MM.1S (cell line): Measurements from ENCODE around the gene CCDC102A.

Experiments
- DNase-seq: peaks from one replicate; pipeline ENCODE4 v3.0.0-alpha.2; 2015
- H2AFZ ChIP-seq: fragments of 300-600 bp; sonication (generic); 2 replicates; pipeline ENCODE4 v1.6.0; 2016; ENCODE audit warnings: antibody characterized with exemption, low read length
- H3F3A ChIP-seq: fragments of 300-600 bp; sonication (generic); 2 replicates; pipeline ENCODE4 v1.6.1; 2016; ENCODE audit warnings: mild to moderate bottlenecking, antibody characterized with exemption, low read length, moderate library complexity, mixed read lengths; ENCODE audit not compliant: insufficient read depth
- H3K27ac ChIP-seq: fragments of 300-600 bp; sonication (generic); 2 replicates; pipeline ENCODE4 v1.5.1; 2016; ENCODE audit warnings: mild to moderate bottlenecking, low read length
- H3K27me3 ChIP-seq: fragments of 300-600 bp; sonication (generic); replicated peaks from 2 replicates; pipeline ENCODE4 v1.6.0; 2016; ENCODE audit warnings: low read length; ENCODE audit not compliant: insufficient read depth
- H3K36me3 ChIP-seq: fragments of 300-600 bp; sonication (generic); replicated peaks from 2 replicates; pipeline ENCODE4 v1.6.1; 2016; ENCODE audit warnings: mild to moderate bottlenecking, low read length, mixed read lengths; ENCODE audit not compliant: insufficient read depth
- H3K4me1 ChIP-seq: fragments of 300-600 bp; sonication (generic); 2 replicates; pipeline ENCODE4 v1.6.1; 2016; ENCODE audit warnings: low read length, mixed read lengths
- H3K4me2 ChIP-seq: fragments of 300-600 bp; sonication (generic); 2 replicates; pipeline ENCODE4 v1.6.0; 2016; ENCODE audit warnings: low read depth, low read length
- H3K4me3 ChIP-seq: fragments of 300-600 bp; sonication (generic); 2 replicates; pipeline ENCODE4 v1.5.1; 2016; ENCODE audit warnings: low read length, mixed read lengths
- H3K79me2 ChIP-seq: fragments of 300-600 bp; sonication (generic); 2 replicates; pipeline ENCODE4 v1.6.1; 2016; ENCODE audit warnings: mixed run types, low read length, mixed read lengths
- H3K9ac ChIP-seq: fragments of 300-600 bp; sonication (generic); 2 replicates; pipeline ENCODE4 v1.6.1; 2016; ENCODE audit warnings: low read length, mixed read lengths
- H3K9me2 ChIP-seq: fragments of 300-600 bp; sonication (generic); replicated peaks from 2 replicates; pipeline ENCODE4 v1.6.1; 2016; ENCODE audit warnings: mild to moderate bottlenecking, low read length, mixed read lengths; ENCODE audit not compliant: insufficient read depth
- H3K9me3 ChIP-seq: fragments of 300-600 bp; sonication (generic); replicated peaks from 2 replicates; pipeline ENCODE4 v1.6.1; 2016; ENCODE audit warnings: mild to moderate bottlenecking, low read length, mixed read lengths; ENCODE audit not compliant: insufficient read depth
- H4K20me1 ChIP-seq: fragments of 300-600 bp; sonication (generic); 2 replicates; pipeline ENCODE4 v1.6.1; 2016; ENCODE audit warnings: mild to moderate bottlenecking, low read length, moderate library complexity, mixed read lengths; ENCODE audit not compliant: insufficient read depth
- EZH2 ChIP-seq: fragments of 300-600 bp; sonication (generic); optimal IDR thresholded peaks from 2 replicates; pipeline ENCODE3; 2017; ENCODE audit warnings: low read depth, mild to moderate bottlenecking, antibody characterized with exemption, low read length, mixed read lengths
- EZH2phosphoT487 ChIP-seq: fragments of 300-600 bp; sonication (generic); IDR thresholded peaks from 2 replicates; pipeline ENCODE4 v1.6.1; 2018; ENCODE audit warnings: antibody characterized with exemption, low read length
- TF ChIP-seq, protein P1 (sequence below): fragments of 300-600 bp; sonication (generic); IDR thresholded peaks from 2 replicates; pipeline ENCODE4 v1.5.1; 2016; ENCODE audit warnings: antibody characterized with exemption, low read length, mixed read lengths

CCDC102A gene

DNA sequence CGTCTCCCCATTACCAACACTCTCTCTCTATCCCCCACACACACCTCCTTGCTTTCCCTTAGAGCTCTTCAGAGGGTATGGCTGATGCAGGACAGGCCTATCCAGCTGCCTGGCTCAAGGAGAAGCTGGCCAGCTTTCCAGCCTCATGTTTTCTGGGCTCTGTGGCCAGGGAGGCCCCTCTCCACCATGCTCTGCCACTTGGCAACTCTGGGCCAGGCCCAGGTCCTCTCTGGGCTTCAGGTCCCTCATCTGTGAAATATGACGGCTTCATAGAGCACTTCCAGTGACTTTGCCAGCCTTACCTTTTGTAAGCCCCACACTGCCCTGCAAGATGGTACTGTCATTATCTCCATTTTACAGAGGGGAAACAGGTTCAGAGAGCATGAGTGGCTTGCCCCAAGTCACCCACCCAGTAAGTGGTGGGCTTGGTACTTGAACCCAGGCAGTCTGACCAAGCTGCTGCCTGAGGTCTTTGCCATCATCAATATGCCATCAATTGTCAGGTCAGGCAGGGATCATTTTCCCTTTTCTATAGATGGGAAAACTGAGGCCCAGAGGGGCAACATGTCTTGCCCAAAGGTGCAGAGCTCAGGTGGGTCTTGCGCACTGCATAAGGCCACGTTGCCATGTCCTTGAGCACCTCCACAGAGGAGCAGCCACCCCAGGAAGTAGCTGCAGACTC, 5.5 kb upstream of the CCDC102A start:
- peak overlapping the region; percentile 52 for H2AFZ ChIP-seq
- peak overlapping the region; percentile 59; the same call in 1 of the 2 replicates for H3K27ac ChIP-seq
- no peaks in the 10 kb centered on the region for H3K27me3 ChIP-seq
- TF ChIP-seq EZH2phosphoT487 (no peak), EZH2 (no peak)
- TF ChIP-seq, protein P1, sequence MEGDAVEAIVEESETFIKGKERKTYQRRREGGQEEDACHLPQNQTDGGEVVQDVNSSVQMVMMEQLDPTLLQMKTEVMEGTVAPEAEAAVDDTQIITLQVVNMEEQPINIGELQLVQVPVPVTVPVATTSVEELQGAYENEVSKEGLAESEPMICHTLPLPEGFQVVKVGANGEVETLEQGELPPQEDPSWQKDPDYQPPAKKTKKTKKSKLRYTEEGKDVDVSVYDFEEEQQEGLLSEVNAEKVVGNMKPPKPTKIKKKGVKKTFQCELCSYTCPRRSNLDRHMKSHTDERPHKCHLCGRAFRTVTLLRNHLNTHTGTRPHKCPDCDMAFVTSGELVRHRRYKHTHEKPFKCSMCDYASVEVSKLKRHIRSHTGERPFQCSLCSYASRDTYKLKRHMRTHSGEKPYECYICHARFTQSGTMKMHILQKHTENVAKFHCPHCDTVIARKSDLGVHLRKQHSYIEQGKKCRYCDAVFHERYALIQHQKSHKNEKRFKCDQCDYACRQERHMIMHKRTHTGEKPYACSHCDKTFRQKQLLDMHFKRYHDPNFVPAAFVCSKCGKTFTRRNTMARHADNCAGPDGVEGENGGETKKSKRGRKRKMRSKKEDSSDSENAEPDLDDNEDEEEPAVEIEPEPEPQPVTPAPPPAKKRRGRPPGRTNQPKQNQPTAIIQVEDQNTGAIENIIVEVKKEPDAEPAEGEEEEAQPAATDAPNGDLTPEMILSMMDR, result no peak
- H3K4me2 ChIP-seq, result peak overlapping the region; percentile 85
- DNase-seq, result no peak
- no peaks in the 10 kb centered on the region for H3K9me3 ChIP-seq
- H3F3A ChIP-seq, result peaks cover 51% of the 10 kb centered on the region
- H4K20me1 ChIP-seq, result no peaks in the 10 kb centered on the region
- no peaks in the 10 kb centered on the region for H3K36me3 ChIP-seq
- H3K9ac ChIP-seq, result peak overlapping the region; percentile 56; the same call in 1 of the 2 replicates
- H3K4me1 ChIP-seq, result peaks cover 68% of the 10 kb centered on the region
- peaks cover 36% of the 10 kb centered on the region for H3K79me2 ChIP-seq
- H3K9me2 ChIP-seq, result no peaks in the 10 kb centered on the region
- H3K4me3 ChIP-seq, result peak overlapping the region; percentile 61

GRCh38 chr16:57540906-57541753, 4.8 kb upstream of the CCDC102A start:
- Histone ChIP-seq H2AFZ (no peak overlapping the region), H4K20me1 (no peaks in the 10 kb centered on the region), H3F3A (peaks cover 51% of the 10 kb centered on the region), H3K9me2 (no peaks in the 10 kb centered on the region), H3K27ac (no peak overlapping the region; the same call in 1 of the 2 replicates), H3K27me3 (no peaks in the 10 kb centered on the region), H3K36me3 (no peaks in the 10 kb centered on the region), H3K4me2 (no peak overlapping the region), H3K79me2 (peaks cover 30% of the 10 kb centered on the region), H3K4me3 (no peak overlapping the region), H3K9ac (no peak overlapping the region), H3K9me3 (no peaks in the 10 kb centered on the region), H3K4me1 (peaks cover 68% of the 10 kb centered on the region)
- TF ChIP-seq, protein P1, result no peak
- no peak for TF ChIP-seq EZH2
- TF ChIP-seq EZH2phosphoT487, result no peak
- no peak for DNase-seq

- Histone ChIP-seq H3K27ac (no peak overlapping the region), H3K4me1 (peaks cover 66% of the 10 kb centered on the region), H3K9me2 (no peaks in the 10 kb centered on the region), H3K36me3 (no peaks in the 10 kb centered on the region), H3F3A (peaks cover 51% of the 10 kb centered on the region), H3K27me3 (no peaks in the 10 kb centered on the region), H3K4me2 (no peak overlapping the region), H3K9me3 (no peaks in the 10 kb centered on the region), H2AFZ (no peak overlapping the region), H3K79me2 (peaks cover 26% of the 10 kb centered on the region), H3K9ac (no peak overlapping the region), H4K20me1 (no peaks in the 10 kb centered on the region), H3K4me3 (no peak overlapping the region)
- TF ChIP-seq EZH2phosphoT487, result no peak
- TF ChIP-seq, protein P1, result no peak
- TF ChIP-seq EZH2, result no peak
- DNase-seq, result no peak
Observed at GRCh38 chr16:57540387-57540786, 4.0 kb upstream of the CCDC102A start.
